Activated T-helper 2 cell treated with anti-CD3 and anti-CD28 coated beads, Interferon-gamma antibody, Interleukin-2, Interleukin-4, amounts not matched to agents 10 μg/mL and 5 μg/mL and 100 μg/mL, durations not matched to agents 14 hours and 24 hours and 36 hours (primary cell): ENCODE measurements around the gene ADPRHL1. TPM values are rescaled to one million over a fixed set of nuclear protein-coding genes. Genes with fewer than 3 reads are reported as not detected.

Experiments
- DNase-seq: peaks from one replicate; pipeline ENCODE4 v3.0.0; 2021; ENCODE audit warnings: low spot score
- H3K27ac Mint-ChIP-seq: one replicate; pipeline ENCODE4 v1.8.0; 2021; ENCODE audit warnings: mixed read lengths
- H3K27me3 Mint-ChIP-seq: one replicate; pipeline ENCODE4 v1.8.0; 2021; ENCODE audit warnings: low read depth, mixed read lengths
- H3K36me3 Mint-ChIP-seq: one replicate; pipeline ENCODE4 v1.8.0; 2021; ENCODE audit warnings: low read depth, mixed read lengths
- H3K4me1 Mint-ChIP-seq: one replicate; pipeline ENCODE4 v1.8.0; 2021; ENCODE audit warnings: low read depth, mixed read lengths
- H3K4me3 Mint-ChIP-seq: one replicate; pipeline ENCODE4 v1.8.0; 2021; ENCODE audit warnings: low read depth, mild to moderate bottlenecking, moderate library complexity, mixed read lengths
- H3K9me3 Mint-ChIP-seq: one replicate; pipeline ENCODE4 v1.8.0; 2021; ENCODE audit warnings: mixed read lengths
- intact Hi-C: fragments of 100-400 bp; cut with micrococcal nuclease; formaldehyde crosslinking; loops from one replicate; pipeline ENCODE4 v1.15.1; 2023
- total RNA-seq: library from RNA; stranded (reverse); gene quantifications from 2 replicates; pipeline ENCODE4 v1.2.3, GENCODE V29; 2022

The ADPRHL1 gene
- total RNA-seq, 1 donor from 2014 or later = 0.64 TPM

GRCh38 chr13:113489549-113490495 is 36.5 kb upstream of the ADPRHL1 start:
- Mint-ChIP-seq H3K9me3 (no peaks in the 10 kb centered on the region), H3K4me1 (peaks cover 44% of the 10 kb centered on the region), H3K27ac (peak overlapping the region; percentile 79), H3K27me3 (no peaks in the 10 kb centered on the region), H3K36me3 (peaks cover 16% of the 10 kb centered on the region), H3K4me3 (peak overlapping the region; percentile 93)
- DNase-seq = peak; percentile 32
- intact Hi-C loops = loop anchor here (2.0 kb wide), 2 partner anchors 95 to 193 kb away; partner anchors contain the start of genes LAMP1 and TFDP1

- no peak for DNase-seq
- intact Hi-C loops = no loop called here
- Mint-ChIP-seq H3K4me1 (peaks cover 41% of the 10 kb centered on the region), H3K36me3 (peaks cover 12% of the 10 kb centered on the region), H3K27ac (no peak overlapping the region), H3K4me3 (peak overlapping the region; percentile 93), H3K27me3 (no peaks in the 10 kb centered on the region), H3K9me3 (no peaks in the 10 kb centered on the region)
These were observed 35.9 kb upstream of the ADPRHL1 start for GRCh38 chr13:113489171-113489548.

GRCh38 chr13:113488283-113488682 is 35.0 kb upstream of the ADPRHL1 start:
- Mint-ChIP-seq H3K36me3 (peaks cover 7% of the 10 kb centered on the region), H3K4me3 (peak overlapping the region; percentile 60), H3K4me1 (peaks cover 32% of the 10 kb centered on the region), H3K27me3 (no peaks in the 10 kb centered on the region), H3K9me3 (no peaks in the 10 kb centered on the region), H3K27ac (no peak overlapping the region)
- intact Hi-C loops = no loop called here
- no peak for DNase-seq

GRCh38 chr13:113486698-113487097 is 33.4 kb upstream of the ADPRHL1 start:
- no peak for DNase-seq
- Mint-ChIP-seq H3K27me3 (no peaks in the 10 kb centered on the region), H3K9me3 (no peaks in the 10 kb centered on the region), H3K27ac (no peak overlapping the region), H3K4me1 (peaks cover 28% of the 10 kb centered on the region), H3K36me3 (peaks cover 8% of the 10 kb centered on the region), H3K4me3 (no peak overlapping the region)
- intact Hi-C loops = no loop called here

GRCh38 chr13:113485545-113485944 is 32.3 kb upstream of the ADPRHL1 start:
- intact Hi-C loops = no loop called here
- H3K36me3 Mint-ChIP-seq = peaks cover 9% of the 10 kb centered on the region
- no peak overlapping the region for H3K4me3 Mint-ChIP-seq
- H3K4me1 Mint-ChIP-seq = peaks cover 28% of the 10 kb centered on the region
- DNase-seq = no peak
- no peak overlapping the region for H3K27ac Mint-ChIP-seq
- no peaks in the 10 kb centered on the region for H3K27me3 Mint-ChIP-seq
- H3K9me3 Mint-ChIP-seq = no peaks in the 10 kb centered on the region

GRCh38 chr13:113483504-113484293 is 30.4 kb upstream of the ADPRHL1 start:
- DNase-seq = no peak
- intact Hi-C loops = no loop called here
- Mint-ChIP-seq H3K36me3 (peaks cover 18% of the 10 kb centered on the region), H3K4me1 (peaks cover 16% of the 10 kb centered on the region), H3K27me3 (no peaks in the 10 kb centered on the region), H3K4me3 (no peak overlapping the region), H3K27ac (no peak overlapping the region), H3K9me3 (no peaks in the 10 kb centered on the region)

- Mint-ChIP-seq H3K36me3 (peaks cover 23% of the 10 kb centered on the region), H3K4me1 (peaks cover 10% of the 10 kb centered on the region), H3K27ac (no peak overlapping the region), H3K27me3 (no peaks in the 10 kb centered on the region), H3K4me3 (no peak overlapping the region), H3K9me3 (no peaks in the 10 kb centered on the region)
- intact Hi-C loops = no loop called here
- no peak for DNase-seq
These were observed 29.8 kb upstream of the ADPRHL1 start for GRCh38 chr13:113483081-113483480.

- peaks cover 53% of the 10 kb centered on the region for H3K36me3 Mint-ChIP-seq
- no peaks in the 10 kb centered on the region for H3K4me1 Mint-ChIP-seq
- no peak overlapping the region for H3K4me3 Mint-ChIP-seq
- intact Hi-C loops = no loop called here
- H3K27ac Mint-ChIP-seq = no peak overlapping the region
- no peak for DNase-seq
- H3K9me3 Mint-ChIP-seq = no peaks in the 10 kb centered on the region
- H3K27me3 Mint-ChIP-seq = no peaks in the 10 kb centered on the region
These were observed 25.9 kb upstream of the ADPRHL1 start for GRCh38 chr13:113479179-113479578.

- H3K4me3 Mint-ChIP-seq = no peak overlapping the region
- no peaks in the 10 kb centered on the region for H3K4me1 Mint-ChIP-seq
- H3K36me3 Mint-ChIP-seq = peaks cover 55% of the 10 kb centered on the region
- no peaks in the 10 kb centered on the region for H3K9me3 Mint-ChIP-seq
- intact Hi-C loops = no loop called here
- DNase-seq = no peak
- H3K27me3 Mint-ChIP-seq = no peaks in the 10 kb centered on the region
- no peak overlapping the region for H3K27ac Mint-ChIP-seq
These were observed 24.4 kb upstream of the ADPRHL1 start for GRCh38 chr13:113477724-113478123.

- Mint-ChIP-seq H3K4me3 (no peak overlapping the region), H3K27ac (no peak overlapping the region), H3K36me3 (peaks cover 58% of the 10 kb centered on the region), H3K4me1 (no peaks in the 10 kb centered on the region), H3K9me3 (no peaks in the 10 kb centered on the region), H3K27me3 (no peaks in the 10 kb centered on the region)
- intact Hi-C loops = no loop called here
- DNase-seq = no peak
These were observed 23.5 kb upstream of the ADPRHL1 start for GRCh38 chr13:113476811-113477210.

- intact Hi-C loops = no loop called here
- no peaks in the 10 kb centered on the region for H3K27me3 Mint-ChIP-seq
- H3K4me1 Mint-ChIP-seq = no peaks in the 10 kb centered on the region
- H3K27ac Mint-ChIP-seq = no peak overlapping the region
- H3K36me3 Mint-ChIP-seq = peaks cover 63% of the 10 kb centered on the region
- no peaks in the 10 kb centered on the region for H3K9me3 Mint-ChIP-seq
- H3K4me3 Mint-ChIP-seq = no peak overlapping the region
- no peak for DNase-seq
These were observed 22.6 kb upstream of the ADPRHL1 start for GRCh38 chr13:113475911-113476310.

GRCh38 chr13:113475280-113475679 is 22.0 kb upstream of the ADPRHL1 start:
- H3K9me3 Mint-ChIP-seq = no peaks in the 10 kb centered on the region
- H3K36me3 Mint-ChIP-seq = peaks cover 60% of the 10 kb centered on the region
- H3K27ac Mint-ChIP-seq = no peak overlapping the region
- no peaks in the 10 kb centered on the region for H3K4me1 Mint-ChIP-seq
- H3K4me3 Mint-ChIP-seq = no peak overlapping the region
- intact Hi-C loops = no loop called here
- H3K27me3 Mint-ChIP-seq = no peaks in the 10 kb centered on the region
- no peak for DNase-seq

- intact Hi-C loops = no loop called here
- no peak for DNase-seq
- no peak overlapping the region for H3K4me3 Mint-ChIP-seq
- H3K27me3 Mint-ChIP-seq = no peaks in the 10 kb centered on the region
- no peak overlapping the region for H3K27ac Mint-ChIP-seq
- no peaks in the 10 kb centered on the region for H3K9me3 Mint-ChIP-seq
- peaks cover 55% of the 10 kb centered on the region for H3K36me3 Mint-ChIP-seq
- H3K4me1 Mint-ChIP-seq = no peaks in the 10 kb centered on the region
These were observed 20.9 kb upstream of the ADPRHL1 start for GRCh38 chr13:113474179-113474578.
